Ureter (tissue), 1 donor: ENCODE results near the gene PRCP. TPM values are rescaled to one million over a fixed set of nuclear protein-coding genes. Genes with fewer than 3 reads are reported as not detected.

ENCODE experiments used
- DNase-seq: peaks from one replicate; pipeline ENCODE4 v3.0.0-alpha.2; 2020; ENCODE audit warnings: low spot score
- total RNA-seq: library from RNA; stranded (reverse); gene quantifications from one replicate; pipeline ENCODE4 v1.2.4, GENCODE V29; 2023
- donor health status: DM: yes; HTN: yes; CAD: no.

PRCP gene
- total RNA-seq, 1 donor from 2014 or later, result 92.6 TPM

DNA sequence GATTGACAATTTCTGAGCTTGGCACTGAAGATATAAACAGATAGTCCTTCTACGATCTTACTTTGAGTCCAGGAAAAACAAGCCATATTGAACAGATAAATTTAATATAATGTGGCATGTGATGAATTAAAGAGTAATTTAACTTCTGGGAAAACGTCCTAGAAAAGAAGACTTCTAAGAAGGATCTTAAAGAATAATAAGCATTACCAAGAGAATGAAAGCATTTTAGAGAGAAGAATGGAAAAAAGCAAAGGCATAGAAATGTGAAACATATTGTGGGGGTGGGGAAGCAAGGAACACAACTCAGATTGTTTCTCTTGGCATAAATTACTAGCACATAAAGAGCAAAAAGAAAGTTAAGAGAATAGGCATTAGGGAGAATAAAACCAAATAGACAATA, 6.7 kb upstream of the PRCP start:
- DNase-seq, result no peak

DNA sequence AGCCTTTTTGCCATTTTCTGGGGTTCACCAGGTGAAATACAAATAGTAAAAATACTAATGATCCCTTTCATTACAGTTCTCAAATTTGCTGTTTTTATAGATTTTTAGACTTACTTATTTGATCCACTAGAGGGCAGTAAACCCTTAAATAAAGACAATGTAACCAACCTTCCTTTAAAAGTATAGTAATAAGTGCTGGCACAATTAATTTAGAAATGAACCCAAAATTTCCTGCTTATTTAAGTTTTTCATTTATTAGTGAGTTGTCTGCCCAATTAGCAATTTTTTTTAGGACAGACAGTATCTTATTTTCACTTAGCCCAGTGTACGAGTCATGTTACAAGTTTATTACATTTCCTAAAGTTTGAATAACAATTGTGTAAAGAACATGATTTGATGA, 6.0 kb upstream of the PRCP start:
- DNase-seq, result no peak

DNA sequence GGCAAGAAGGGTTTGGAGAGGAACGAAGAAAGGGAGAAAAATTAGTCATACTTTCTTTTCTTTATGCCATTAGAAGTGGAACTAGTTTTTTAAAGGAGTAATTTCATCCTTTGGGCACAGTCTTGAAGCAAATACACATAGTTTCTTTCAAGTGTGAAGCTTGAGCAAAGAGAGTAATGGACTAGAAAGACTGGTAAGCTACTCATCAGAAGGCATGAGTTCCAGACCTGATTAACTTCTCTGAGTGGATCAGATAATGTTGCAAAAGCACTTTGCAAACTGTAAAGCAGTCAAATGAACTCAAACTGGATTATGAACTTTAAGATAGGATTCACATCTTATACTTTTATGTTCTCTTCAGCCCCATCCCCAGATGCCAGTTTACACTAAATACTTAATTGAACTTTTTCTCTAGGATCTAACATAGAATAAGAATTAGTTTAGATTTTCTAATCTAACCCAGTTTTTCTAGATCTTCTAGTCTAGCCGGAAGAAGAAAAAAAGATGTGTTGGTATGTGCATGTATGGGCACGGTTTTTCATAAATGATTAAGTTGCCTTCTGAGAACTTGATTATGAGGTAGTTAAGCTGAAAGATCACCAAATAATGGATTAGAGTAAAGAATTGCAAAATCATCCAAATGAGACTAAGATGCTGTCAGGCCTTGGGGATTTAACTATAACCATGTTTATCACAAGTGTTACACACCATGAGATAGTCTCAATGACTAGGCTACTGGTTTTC, 3.8 kb upstream of the PRCP start:
- no peak for DNase-seq

- no peak for DNase-seq
Observed at GRCh38 chr11:82902880-82903279, 2.6 kb upstream of the PRCP start.

DNA sequence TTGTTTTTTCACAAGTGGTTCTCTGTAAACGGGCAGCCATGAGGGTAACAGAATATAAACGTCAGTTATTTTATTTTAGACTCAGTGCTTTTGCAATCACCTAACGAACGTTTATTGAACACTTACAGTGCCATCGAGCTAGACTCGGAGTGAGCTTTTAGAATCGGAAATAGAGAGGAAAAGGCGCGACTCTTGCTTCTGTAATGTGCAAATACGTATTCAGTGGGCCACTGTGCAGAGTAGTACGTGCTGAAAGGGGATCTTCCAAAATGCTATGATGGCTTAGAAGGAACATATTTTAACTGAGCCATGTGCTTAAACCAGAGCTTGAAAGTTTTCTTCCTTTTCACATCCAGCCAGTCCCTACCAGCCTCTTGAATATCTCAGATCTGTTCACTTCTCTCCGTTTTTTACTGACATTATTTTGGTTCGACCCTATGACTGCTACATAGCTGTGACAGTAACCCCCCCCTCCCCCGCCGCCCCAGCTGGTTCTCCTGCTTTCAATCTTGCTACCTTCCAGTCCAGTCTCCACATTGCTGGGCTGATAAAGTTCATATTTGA, 1.8 kb upstream of the PRCP start:
- DNase-seq, result no peak

DNA sequence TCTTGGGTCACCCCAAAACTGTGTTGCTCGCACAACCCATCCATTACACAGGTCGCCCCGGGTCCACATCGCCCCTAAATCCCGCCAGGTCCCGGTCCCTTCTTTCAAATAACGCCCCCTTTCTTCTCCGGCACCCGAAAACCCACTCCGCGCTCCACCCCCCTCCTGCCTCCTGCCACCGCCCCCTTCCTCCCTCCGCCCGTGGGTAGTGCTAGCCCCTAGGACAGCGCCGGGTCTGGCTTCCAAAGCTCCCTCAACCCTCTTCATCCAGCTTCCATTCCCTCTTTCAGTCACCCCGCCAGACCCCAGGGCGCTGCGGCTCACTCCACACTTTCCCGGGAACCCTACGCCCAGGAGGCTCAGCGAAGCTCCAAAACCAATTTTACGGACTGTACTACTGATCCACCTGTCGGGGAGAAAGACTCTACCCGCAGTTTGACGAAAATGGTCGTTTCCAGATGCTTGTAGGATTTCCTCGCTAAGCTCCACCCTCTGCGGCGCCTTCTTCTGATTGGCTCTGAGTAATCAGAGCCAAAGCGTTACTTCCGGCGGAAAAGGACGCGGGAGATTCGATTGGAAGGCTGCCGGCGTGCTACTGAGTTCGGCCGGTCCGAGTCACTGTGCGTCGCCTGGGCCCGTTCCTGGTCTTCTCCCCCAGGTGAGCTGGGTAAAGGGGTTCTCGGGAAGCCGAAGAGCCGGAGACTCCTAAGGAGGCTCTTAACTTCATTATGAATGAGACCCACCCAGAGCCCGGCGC, 1.1 kb upstream of the PRCP start, which contains the start of gene DDIAS:
DDIAS (plus strand) TSS at position 572 of the 757 bp plus-strand sequence. CDS start 13,003 bp downstream, outside the sequence.
- peak; percentile 97 for DNase-seq

- DNase-seq, result no peak
Observed at GRCh38 chr11:82899957-82900276, 313 bp downstream of the PRCP start.

DNA sequence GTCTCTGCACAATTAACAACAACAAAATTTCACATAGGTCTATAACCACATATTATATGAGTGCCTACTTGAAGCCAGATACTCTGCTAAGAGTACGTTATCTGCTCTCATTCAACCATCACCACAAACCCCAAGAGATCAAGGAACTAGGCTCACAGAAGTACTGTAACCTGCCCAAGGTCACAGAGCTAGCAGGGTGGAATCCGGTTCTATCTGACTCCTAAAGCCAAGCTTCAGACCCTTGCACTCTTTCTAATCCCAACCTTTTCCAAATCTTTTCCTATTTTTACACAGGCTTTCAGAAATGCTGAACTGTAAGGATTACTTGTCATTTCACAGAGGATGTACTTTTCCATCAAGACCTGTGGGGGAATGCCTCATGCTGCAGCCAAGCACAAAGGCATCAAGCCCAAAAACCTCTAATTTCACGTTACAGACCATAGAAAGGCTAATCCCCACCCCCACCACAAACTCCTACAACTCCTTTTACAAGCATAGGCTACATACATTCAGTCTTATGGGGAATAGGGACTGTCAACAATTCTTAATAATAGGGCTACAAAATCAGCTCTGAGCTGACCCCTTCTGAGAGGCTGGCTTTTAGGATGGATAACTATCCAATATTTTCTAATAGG, 927 bp downstream of the PRCP start:
- DNase-seq, result no peak

DNA sequence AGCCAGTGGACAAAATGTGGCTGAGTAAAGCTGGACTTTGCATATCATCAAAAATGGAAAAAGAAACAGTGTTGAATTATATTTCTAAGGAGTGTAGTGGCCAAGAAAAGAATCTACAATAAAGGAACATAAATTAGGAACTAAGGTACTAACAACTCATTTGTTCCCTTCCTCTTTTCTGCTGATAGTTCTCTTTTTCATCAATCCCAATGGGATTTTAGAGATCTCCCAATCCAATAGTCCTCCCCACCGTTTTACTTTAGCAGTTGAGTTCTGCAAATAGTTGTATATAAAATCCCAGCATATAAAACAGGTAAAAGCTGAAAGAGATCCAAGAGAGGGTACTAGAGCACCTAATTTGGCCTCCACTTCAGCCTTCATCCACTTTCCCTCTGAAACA, 2.0 kb downstream of the PRCP start:
- DNase-seq, result no peak

- DNase-seq, result no peak
Observed at GRCh38 chr11:82896183-82896582, 4.0 kb downstream of the PRCP start.

DNA sequence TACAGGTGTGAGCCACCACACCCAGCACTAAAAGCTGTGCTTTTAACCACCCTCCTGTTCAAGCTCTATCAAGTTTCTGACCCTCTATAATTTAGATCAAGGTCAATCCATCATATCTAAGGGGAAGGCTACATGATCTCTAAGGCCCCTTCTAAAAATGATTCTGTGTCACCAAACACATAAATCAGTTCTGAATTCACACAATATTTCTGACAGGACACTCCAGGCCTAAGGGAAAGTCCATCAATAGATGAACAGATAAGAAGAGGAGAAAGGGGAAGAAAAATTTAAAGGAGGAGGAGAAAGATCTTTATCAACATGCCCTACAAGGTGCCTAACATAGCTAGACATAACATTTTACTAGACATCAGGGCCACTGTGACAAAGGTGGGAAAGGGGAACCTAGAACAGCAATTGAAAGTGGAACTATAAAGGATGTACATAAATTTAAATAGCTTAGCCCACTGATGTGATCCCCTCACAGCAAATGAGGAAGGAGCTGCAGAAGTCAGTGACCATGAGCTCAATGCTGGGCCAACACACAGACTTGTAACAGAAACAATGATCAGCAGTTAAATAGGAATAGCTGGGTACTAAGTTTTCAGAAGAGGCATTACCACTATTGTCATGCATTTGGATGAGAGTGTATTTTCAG, 4.7 kb downstream of the PRCP start:
- DNase-seq, result no peak

DNA sequence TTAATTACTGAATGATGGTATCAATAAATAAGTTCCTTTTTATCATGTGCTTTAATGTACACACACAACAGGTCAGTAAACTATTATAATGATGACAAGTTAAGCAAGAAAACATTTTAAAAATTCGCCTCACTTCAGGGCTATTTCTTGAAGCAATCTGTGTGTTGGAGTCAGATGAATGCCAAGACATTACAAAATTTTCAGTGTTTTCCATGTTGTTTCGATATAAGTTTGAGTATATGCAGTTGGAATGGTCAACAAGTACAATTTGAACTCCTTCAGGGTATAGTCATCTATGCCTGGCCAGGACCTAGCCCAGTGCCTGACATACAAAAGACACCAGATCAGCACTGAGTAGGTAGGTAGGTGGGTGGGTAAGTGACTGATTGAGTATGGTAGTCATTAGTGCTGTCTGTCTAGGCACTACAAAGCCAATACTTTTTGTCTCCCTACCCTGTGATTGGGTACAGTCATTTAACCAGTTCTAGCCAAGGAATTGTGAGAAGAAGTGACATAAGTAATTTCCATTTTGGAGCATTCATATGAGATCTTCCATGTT, 7.5 kb downstream of the PRCP start:
- no peak for DNase-seq

DNA sequence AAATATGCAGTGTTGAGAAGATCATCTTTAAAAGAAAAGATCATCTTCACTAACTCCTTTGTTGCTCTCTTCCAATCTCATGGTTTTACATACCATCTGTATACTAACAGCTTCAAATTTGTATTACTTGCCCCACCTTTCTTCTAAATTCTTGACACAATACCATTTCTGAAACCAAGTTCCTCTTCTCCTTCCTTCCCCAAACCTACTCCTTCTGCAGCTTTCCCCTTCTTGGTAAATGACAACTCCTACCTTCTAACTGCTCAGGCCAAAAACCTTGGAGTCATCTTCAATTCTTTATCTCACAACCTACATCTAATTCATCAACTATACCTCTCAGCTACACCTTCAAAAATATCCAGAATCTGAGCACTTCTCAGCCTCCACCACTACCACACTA, 9.3 kb downstream of the PRCP start:
- no peak for DNase-seq

DNA sequence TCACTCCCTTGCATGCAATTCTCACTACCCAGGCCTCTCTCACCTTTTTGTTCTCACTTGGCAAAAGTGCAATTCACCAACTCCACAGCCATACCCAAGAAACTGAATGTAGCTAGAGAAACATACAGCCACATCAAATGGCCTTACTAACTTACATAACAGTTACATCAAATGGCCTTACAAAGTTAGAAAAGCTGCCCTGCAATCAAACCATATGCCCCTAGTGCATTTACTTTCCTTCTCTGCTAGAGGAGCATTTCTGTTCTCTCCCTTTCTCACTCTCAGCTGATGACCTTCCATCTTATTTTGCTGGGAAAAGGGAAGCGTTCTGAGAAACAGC, 10.3 kb downstream of the PRCP start:
- DNase-seq, result no peak

DNA sequence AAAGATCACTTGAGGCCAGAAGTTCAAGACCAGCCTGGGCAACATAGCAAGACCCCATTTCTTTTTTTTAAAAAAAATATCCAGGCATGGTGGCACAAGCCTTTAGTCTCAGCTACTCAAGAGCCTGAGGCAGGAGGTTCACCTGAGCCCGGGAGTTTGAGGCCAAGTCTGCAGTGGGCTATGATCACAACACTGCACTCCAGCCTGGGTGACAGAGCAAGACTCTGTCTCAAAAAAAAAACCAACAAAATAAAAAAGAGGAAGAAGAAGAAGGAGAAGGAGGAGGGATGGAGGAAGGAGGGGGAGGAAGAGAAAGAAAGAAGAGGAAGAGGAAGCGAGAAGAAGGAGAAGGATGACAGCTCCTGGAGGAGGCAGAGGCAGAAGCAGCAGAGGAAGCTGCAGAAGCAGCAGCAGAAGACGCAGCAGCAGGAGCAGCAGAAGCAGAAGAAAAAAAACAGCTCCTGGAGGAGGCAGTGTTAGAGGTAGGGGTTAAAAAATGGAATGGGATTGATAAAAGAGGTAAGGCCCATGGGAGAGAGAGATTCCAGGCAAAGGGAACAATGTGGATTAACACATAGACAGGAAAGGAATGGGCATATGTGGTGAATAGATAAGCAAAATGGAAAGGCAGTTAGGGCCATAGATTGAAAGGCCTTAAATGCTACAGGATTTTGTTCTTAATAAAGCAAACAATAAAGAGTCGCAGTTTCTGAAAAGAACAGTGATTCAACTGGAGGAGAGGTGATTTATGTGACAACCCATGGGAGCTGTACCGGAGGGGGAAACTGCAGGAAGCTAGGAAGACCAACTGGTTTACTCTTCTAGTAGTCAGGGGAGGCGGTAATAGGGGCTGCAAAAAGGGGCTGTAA, 10.9 kb downstream of the PRCP start:
- DNase-seq, result no peak

DNA sequence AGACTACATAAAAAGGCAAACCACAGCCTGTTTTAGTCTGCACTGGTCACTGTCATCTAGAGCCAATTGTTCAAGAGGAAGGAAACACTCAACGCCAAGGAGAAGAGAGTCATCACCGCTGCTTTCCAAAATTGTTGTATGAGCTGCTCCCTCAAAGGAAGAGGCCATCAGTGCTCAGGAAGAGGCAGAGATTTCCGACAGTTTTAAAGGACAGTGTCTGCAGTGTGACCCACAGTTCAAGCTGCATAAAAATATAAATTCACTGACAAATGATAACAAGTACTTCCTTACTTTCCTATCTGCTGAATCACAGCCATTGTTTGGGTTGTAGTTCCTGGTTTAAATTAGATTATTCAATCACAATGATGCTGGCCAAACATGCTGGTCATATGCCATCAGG, 16.4 kb downstream of the PRCP start:
- no peak for DNase-seq

- DNase-seq, result no peak
Observed at GRCh38 chr11:82874646-82875523, 25.3 kb downstream of the PRCP start.

- no peak for DNase-seq
Observed at GRCh38 chr11:82873919-82874333, 26.3 kb downstream of the PRCP start.

DNA sequence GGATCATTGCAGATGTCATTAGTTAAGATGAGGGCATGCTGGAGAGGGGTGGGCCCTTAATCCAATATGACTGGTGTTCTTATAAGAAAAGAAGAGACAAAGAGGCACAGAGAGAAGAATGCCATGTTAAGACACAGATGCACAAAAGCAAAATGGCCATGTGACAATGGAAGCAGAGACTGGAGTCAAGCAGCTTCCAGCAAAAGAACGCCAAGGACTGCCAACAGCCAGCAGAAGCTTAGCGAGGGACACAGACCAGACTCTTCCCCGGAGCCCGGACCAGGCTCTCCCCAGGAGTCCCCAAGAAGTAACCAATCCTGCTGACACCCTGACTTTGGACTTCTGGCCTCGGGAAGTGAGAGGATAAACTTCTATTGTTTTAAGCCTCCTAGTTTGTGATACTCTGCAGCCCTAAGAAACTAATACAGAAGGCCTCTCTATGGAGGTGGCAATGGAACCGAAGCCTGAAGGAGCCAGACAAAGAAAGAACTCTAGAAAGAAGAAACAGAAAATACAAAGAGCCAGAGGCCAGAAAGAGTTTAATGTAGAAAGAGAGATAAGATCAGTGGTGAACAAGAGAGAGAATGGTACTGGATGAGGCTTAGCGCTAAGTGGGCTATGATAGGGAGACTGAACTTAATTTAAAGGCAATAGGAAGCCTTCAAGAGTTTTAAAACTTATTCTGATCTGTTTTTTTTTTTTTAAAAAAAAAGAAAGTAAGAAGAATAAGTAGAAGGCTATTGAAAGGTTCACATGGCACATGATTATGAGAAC, 27.7 kb downstream of the PRCP start:
- no peak for DNase-seq
